GM21737 (cell line): ENCODE data around the gene COMMD4.
"Not testable (repeated sequence)": the region's sequence is repeated elsewhere in the genome, so short reads cannot be mapped to it uniquely, and the experiment has no call there.

ENCODE experiments used
- ATAC-seq: cut with Tn5 transposase; IDR thresholded peaks from one replicate; pipeline ENCODE4 v1.9.1; 2021; ENCODE audit warnings: mild to moderate bottlenecking, moderate library complexity; ENCODE audit not compliant: unreplicated experiment

COMMD4 gene

DNA sequence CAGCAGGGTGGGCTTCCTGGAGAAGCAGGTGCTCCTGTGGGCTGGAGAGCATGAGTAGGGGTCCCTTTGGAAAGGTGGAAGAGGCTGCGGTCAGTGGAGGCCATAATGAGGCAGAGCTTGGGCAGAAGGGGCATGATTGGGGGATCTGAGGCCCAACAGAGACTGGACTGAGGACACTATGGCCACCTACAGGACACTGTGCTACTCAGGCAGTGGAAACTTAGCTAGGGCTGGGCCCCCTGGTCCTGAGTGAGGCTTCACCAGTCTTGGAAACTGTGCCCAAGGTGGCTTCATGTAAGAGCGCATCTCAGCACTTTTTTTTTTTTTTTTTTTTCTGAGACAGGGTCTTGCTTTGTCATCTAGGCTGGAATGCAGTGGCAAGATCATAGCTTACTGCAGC lies 6.3 kb upstream of the COMMD4 start:
- no peak for ATAC-seq

DNA sequence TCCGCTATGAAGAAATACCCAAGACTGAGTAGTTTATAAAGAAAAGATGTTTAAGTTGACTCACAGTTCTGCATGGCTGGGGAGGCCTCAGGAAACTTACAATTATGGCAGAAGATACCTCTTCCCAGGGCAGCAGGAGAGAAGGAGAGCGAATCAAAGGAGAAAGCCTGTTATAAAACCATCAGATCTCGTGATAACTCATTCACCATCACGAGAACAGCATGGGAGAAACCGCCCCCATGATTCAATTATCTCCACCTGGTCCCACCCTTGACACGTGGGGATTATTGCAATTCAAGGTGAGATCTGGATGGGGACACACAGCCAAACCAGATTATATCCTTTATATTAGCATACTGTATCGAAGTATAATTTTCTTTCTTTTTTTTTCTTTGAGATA lies 3.8 kb upstream of the COMMD4 start:
- ATAC-seq: not testable (repeated sequence)

DNA sequence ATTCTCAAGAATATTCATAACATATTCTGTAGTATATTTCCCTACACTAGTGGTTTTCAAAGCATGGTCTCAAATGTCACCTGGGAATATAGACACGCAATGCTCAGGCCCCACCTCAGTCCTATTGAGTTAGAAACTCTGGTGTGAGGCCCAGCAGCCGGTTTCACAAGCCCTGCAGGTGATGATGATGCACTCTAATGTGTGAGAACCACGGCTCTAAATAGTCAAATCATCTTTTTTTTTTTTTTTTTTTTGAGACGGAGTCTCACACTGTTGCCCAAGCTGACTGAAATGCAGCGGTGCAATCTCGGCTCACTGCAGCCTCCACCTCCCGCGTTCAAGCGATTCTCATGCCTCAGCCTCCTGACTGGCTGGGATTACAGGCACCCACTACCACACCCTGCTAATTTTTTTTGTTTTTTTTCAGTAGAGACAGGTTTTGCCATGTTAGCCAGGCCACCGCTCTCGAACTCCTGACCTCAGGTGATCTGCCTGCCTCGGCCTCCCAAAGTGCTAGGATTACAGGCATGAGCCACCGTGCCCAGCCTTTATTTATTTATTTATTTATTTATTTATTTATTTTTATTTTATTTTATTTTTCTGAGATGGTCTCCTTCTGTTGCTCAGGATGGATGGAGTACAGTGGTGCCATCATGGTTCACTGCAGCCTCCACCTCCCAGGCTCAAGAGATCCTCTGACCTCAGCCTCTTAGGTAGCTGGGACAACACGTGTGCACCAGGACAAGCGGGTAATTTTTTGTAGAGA lies 2.0 kb upstream of the COMMD4 start:
- not testable (repeated sequence) for ATAC-seq

DNA sequence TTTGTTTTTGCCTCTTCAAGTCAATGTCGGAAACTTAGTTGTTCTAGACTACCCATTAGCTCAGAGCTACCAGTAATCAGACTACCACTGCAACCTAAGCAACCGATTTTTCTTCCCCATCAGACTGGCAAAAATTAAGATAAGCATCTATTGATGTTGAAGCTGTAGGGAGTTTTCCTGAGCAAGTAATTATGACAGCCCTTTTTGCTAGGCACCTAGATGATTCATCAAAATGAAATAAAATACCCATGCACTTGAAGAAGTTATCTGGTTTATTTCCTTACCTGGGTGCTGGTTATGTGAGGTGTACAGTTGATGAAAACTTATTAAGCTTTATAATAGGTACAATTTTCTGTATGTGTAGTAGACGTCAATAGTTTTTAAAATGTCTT lies 554 bp upstream of the COMMD4 start:
- ATAC-seq: no peak

DNA sequence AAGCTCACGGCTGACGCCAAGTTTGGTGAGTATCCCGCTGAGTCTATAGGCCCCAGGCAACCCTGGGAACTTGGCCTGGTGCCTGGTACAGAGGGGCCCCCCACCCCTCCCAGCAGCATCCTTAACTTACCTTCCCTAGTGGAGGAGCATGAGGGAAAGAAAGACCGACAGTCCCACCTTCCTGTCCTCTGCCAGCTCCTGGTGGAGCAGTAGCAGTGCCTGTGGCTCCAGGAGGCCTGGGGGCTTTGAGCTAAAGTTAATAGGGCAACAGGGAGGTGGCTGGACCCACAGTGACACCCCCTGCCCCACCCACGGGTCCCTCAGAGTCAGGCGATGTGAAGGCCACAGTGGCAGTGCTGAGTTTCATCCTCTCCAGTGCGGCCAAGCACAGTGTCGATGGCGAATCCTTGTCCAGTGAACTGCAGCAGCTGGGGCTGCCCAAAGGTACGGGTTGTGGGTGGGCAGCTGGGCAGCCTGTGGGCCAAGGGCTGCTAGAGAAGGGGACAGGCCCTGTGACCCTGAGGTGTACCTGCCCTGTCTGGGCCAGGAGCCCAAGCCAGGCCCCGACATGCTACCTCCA lies 2.9 kb downstream of the COMMD4 start:
- no peak for ATAC-seq

DNA sequence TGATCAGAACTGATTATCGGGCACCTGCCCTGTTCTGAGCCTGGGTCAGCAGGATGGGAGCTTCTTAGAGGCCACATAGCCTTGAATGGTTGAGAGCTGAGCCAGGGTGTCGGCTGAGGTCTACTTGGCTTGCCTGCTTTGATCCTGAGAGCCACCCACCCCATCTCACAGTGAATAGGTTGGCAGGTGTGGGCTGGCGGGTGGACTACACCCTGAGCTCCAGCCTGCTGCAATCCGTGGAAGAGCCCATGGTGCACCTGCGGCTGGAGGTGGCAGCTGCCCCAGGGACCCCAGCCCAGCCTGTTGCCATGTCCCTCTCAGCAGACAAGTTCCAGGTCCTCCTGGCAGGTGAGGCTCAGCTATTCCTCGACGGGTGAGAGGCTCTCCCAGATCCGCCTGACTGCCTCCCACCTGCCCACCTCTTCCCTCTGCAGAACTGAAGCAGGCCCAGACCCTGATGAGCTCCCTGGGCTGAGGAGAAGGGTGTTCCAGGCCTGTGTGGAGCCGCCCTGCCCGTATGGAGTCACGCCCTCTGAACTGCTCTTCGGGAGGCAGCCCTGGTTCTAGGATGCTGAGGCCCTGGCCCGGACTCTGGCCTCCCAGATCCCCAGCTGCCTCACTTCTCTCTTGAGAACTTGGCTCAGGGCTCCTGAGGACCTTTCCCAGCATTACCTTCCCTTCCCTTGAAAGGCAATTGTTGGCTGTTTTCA lies 3.8 kb downstream of the COMMD4 start:
- ATAC-seq: no peak

DNA sequence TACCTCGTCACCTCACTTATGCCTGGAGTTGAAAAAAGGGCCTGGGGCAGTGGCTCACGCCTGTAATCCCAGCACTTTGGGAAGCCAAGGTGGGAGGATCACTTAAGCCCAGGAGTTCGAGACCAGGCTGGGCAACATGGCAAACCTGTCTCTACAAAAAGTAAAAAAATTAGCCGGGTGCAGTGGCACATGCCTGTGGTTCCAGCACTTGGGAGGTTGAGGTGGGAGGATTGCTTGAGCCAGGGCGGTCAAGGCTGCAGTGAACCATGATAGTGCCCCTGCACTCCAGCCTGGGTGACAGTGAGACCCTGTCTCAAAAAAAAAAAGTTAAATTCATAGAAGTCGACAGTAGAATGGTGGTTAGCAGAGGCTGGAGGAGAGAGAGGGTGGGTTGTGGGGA lies 6.4 kb downstream of the COMMD4 start:
- no peak for ATAC-seq

DNA sequence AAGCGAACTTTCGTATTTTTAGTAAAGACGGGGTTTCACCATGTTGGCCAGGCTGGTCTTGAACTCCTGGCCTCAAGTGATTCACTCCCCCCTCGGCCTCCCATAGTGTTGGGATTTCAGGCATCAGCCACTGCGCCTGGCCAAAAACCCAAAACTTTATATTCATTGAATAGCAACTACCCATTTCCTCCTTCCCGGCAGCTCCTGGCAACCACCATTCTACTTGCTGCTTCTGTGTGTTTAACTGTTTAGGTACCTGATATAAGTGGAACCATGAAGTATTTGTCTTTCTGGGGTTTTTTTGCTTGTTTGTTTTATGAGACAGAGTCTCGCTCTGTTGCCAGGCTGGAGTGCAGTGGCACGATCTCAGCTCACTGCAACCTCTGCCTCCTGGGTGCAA lies 8.1 kb downstream of the COMMD4 start:
- not testable (repeated sequence) for ATAC-seq

DNA sequence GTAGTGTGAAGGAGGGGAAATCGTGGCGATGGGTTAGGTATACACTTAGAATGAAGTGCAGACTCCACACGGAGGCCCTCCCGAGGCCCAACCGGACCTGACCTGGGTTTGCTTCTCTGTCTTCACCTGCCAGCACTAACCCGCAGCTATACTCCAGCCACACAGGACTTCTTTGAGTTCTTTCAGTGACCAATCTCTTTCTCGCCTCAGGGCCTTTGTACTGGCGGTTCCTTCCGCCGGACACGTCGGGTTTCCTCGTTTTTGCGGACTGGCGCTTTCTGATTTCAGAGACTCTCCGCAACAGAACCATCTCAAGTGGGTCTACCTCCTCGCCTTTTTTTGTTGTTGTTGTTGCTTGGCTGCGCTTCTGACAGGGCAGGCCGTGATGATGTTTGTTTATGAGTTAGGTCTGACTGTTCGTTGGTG lies 10.9 kb downstream of the COMMD4 start, which contains the start of gene NEIL1:
NEIL1 (plus strand) TSS at position 244 of the 426 bp plus-strand sequence. CDS start 1,867 bp downstream, outside the sequence.
- ATAC-seq: peak; percentile 4

DNA sequence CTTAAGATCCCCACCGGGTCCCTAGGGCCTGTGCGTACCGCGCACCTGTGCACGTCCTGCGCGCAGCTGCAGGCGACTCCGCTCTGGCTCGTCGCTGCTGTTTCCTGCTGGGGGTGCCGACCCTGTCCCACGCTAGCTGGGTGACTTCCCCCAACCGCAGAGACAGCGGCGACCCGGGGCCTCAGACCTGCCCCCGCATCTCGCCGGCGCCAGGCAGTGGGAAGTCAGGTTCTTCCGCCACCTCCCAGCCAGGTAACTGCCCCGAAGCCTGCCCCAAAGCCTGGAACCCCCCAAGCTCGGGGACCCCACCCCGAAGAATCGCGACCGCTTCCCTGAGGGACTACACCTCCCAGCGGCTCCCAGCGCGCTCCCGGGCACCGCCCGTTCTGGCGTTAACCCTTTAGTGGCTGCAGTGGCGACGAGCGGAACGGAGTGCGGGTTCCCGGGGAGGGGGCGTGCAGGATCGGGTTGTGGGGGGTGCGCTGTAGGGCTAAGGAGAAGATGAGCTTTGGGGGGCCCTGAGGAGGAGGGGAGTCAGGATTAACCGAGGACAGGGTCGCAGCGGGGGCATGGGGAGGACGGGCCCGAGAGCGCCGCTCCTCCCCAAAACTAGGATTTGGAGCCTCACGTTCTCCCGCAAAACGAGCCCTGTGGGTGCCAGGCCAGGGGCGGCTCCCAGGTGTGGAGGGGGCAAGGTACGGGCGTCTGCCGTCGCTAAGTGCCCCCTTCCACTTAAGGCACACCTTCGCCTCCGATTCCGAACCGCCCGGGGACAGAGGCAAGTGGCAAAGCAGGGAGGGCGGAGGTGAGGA lies 11.6 kb downstream of the COMMD4 start:
- peak; percentile 67 for ATAC-seq

DNA sequence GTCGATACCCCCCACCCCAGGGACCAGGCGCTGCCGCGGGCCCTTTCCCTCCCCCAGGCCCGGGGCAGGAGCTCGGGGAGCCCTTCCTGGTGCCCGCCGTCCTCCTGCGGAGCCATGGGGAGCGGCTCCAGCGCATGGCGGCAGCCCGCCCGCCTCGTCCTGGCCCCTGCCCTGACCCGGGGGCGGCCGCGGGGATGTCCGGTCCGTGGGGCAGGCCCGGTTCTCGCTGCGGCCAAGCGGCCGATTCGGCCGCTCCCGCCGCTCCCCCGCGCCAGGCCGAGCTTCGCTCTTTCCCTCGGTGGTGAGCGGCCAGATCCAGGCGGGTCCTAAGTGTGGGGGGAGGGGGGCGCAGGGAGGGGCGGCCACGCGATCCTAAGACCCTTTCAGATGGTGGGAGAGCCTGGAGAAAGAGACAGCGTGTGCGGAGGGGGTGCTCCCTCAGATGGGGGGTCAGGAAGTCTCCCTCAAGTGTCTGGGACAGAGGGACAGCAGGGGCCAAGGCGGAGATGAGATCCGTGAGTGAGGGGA lies 12.2 kb downstream of the COMMD4 start:
- ATAC-seq: no peak

DNA sequence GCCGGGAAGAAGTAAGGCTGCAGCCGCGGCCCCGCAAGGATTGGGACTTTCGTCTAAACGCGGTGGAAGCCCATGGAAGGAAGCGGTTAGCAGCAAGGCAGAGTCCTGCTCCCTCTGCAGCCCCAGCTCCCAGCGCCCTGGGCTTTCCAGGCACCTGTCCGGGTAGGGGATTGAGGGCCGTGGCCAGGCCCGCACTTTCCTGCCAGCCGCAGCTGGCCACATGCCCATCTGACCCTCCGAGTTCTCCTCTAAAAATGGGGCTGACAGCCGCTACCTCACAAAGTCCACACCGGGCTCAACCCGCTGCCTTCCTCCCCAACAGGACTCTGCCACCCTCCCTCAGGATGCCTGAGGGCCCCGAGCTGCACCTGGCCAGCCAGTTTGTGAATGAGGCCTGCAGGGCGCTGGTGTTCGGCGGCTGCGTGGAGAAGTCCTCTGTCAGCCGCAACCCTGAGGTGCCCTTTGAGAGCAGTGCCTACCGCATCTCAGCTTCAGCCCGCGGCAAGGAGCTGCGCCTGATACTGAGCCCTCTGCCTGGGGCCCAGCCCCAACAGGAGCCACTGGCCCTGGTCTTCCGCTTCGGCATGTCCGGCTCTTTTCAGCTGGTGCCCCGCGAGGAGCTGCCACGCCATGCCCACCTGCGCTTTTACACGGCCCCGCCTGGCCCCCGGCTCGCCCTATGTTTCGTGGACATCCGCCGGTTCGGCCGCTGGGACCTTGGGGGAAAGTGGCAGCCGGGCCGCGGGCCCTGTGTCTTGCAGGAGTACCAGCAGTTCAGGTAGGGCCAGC lies 12.9 kb downstream of the COMMD4 start:
- no peak for ATAC-seq

DNA sequence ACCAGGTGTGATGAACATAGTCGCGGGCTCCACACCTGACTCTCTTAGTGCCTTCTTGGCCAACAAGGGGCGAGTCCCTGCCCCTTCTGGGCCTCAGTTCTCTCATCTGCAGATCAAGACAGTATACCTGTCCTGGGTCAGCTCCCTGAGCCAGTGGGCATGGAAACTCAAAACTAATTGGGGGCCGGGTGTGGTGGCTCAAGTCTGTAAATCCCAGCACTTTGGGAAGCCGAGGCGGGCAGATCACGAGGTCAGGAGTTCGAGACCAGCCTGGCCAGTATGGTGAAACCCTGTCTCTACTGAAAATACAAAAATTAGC lies 13.4 kb downstream of the COMMD4 start:
- not testable (repeated sequence) for ATAC-seq

DNA sequence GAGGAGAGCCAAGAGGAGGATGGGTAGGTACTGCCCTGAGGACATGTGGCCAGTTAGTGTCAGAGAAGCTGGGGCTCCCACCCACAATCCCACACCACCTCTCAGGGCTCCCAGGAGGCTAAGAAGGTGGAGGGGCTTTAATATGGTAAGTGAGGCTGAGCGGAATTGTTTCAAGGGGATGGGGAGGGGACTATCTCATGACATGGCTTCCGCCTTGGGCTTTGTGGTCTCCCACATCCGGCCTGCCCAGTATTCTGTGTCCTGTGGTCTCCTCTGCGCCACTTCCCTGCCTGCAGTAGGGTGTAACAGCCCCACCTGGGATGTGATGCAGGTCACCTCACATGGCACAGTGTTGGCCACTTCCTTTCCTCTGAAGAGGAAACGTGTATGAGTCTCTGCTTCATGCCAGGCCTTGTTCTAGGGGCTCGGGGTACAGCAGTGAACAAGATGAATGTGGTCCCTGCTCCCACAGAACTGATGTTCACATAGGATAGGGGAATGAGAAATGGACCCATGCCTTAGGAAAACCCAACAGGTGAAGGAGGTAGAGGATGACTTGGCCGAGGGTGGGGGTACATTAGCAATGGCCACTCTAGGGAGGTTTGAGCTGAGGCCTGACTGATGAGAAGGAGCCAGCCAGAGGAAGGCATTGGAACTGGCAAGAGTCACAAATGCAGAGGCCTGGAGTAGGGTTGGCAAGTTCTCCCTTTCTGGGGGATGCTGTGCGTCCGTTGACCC lies 14.2 kb downstream of the COMMD4 start:
- ATAC-seq: no peak

DNA sequence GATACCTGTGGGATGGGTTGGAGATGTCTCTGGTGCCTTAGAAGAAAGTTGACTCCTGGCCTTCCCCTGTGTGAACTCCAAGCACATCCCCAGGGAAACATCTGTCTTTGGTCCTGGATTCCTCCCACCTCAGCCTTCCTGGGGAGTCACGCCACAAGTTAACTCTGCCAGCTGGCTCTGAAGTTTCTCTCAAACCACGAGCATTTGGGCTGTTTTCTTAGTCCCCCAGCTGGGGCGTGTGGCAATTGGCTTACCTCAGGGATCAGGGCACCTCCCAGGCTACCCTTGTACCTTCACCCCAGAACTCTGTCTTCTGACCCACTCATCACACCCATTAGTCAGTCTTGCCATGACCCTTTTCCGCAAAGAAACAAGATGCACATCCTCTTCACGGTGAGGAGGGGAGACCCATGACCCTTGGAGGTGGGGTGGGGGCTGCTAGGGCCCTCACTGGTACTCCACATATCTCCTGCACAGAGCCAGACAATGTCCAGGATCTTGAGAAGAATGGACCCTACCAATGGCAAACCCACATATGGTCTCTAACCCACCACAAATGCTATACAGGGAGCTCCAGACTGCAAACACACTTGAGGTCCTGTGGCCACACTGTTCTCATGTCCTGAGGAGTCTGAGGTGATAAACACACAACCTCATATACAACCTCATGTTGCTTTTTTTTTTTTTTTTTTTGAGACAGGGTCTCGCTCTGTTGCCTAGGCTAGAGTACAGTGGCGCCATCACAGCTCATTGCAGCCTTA lies 14.9 kb downstream of the COMMD4 start:
- ATAC-seq: no peak

DNA sequence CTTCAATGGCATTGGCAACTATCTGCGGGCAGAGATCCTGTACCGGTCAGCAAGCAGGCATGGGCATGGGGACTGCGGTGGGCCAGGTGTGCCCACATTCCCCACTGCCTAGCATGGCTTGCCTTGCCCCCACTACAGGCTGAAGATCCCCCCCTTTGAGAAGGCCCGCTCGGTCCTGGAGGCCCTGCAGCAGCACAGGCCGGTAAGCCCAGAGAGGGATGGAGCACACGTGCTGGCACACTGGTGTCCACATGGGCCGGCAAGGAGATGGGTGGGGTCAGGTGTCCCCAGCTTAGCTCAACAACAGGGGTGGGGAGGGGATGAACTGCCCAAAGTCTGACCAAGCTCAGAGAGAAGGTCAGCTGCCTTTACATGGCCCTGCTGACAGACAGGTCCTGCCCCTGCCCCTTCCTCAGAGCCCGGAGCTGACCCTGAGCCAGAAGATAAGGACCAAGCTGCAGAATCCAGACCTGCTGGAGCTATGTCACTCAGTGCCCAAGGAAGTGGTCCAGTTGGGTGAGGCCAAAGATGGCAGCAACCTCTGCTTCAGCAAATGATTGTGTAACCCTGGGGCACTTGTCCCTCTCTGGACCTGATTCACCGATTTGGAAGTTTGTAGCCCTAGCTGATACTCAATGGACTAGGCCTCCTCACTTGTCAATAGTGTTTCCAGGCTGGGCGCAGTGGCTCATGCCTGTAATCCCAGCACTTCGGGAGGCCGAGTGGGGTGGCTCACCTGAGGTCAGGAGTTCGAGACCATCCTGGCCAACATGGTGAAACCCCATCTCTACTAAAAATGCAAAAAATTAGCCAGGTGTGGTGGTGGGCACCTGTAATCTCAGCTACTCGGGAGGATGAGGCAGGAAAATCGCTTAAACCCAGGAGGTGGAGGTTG lies 16.6 kb downstream of the COMMD4 start:
- no peak for ATAC-seq

DNA sequence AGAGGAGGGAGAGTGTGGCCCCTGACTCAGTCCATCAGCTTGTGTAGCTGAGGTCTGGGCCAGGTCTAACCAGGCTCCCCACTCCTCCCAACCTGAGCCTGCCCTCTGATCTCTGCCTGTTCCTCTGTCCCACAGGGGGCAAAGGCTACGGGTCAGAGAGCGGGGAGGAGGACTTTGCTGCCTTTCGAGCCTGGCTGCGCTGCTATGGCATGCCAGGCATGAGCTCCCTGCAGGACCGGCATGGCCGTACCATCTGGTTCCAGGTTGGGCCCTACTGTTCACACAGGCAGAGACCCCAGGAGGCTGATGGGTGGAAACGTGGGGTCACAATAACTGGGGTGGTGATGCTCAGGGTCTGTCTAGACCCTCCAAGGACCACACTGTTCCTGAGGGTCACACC lies 17.7 kb downstream of the COMMD4 start:
- no peak for ATAC-seq

DNA sequence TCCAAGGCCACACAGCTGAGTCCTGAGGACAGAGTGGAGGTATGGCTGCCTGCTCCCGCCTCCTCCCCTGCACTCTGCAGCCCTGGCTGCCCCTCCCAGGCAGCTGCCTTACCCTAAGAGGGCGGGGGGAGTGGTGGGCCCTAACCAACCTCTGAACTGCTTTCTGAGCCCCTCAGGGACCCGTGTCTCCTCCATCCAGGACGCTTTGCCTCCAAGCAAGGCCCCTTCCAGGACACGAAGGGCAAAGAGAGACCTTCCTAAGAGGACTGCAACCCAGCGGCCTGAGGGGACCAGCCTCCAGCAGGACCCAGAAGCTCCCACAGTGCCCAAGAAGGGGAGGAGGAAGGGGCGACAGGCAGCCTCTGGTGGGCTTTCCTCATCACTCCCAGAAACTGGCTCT lies 18.6 kb downstream of the COMMD4 start:
- ATAC-seq: no peak
